GM19372 (cell line): ENCODE data around the gene WEE1.
"Not testable (repeated sequence)": the region's sequence is repeated elsewhere in the genome, so short reads cannot be mapped to it uniquely, and the experiment has no call there.

Experiments
- ATAC-seq: cut with Tn5 transposase; IDR thresholded peaks from one replicate; pipeline ENCODE4 v1.9.1; 2021; ENCODE audit warnings: mild to moderate bottlenecking, low read depth, moderate library complexity; ENCODE audit not compliant: unreplicated experiment

The WEE1 gene

GRCh38 chr11:9616858-9617257 is 43.4 kb downstream of the WEE1 start:
- ATAC-seq: no peak

GRCh38 chr11:9617940-9618339 is 44.5 kb downstream of the WEE1 start:
- ATAC-seq: no peak

- no peak for ATAC-seq
Observed at GRCh38 chr11:9619004-9619403, 45.5 kb downstream of the WEE1 start.

- no peak for ATAC-seq
Observed at GRCh38 chr11:9619971-9620370, 46.5 kb downstream of the WEE1 start.

- ATAC-seq: not testable (repeated sequence)
Observed at GRCh38 chr11:9622353-9622752, 48.9 kb downstream of the WEE1 start.

GRCh38 chr11:9623053-9623452 is 49.6 kb downstream of the WEE1 start:
- ATAC-seq: not testable (repeated sequence)

GRCh38 chr11:9624448-9624847 is 51.0 kb downstream of the WEE1 start:
- ATAC-seq: no peak

GRCh38 chr11:9625162-9625561 is 51.7 kb downstream of the WEE1 start:
- ATAC-seq: no peak

- ATAC-seq: no peak
Observed at GRCh38 chr11:9625728-9626127, 52.3 kb downstream of the WEE1 start.

GRCh38 chr11:9626496-9627394 is 53.3 kb downstream of the WEE1 start:
- no peak for ATAC-seq

- no peak for ATAC-seq
Observed at GRCh38 chr11:9629064-9629463, 55.6 kb downstream of the WEE1 start.

GRCh38 chr11:9633679-9634078 is 60.2 kb downstream of the WEE1 start:
- no peak for ATAC-seq

GRCh38 chr11:9636691-9637090 is 63.2 kb downstream of the WEE1 start:
- ATAC-seq: no peak

GRCh38 chr11:9639099-9639498 is 65.6 kb downstream of the WEE1 start:
- no peak for ATAC-seq
